GM19438 (cell line): ENCODE results near the gene GABRR2.

Source experiments
- ATAC-seq: cut with Tn5 transposase; IDR thresholded peaks from one replicate; pipeline ENCODE4 v1.9.1; 2021; ENCODE audit warnings: low read depth; ENCODE audit not compliant: unreplicated experiment

The GABRR2 gene

DNA sequence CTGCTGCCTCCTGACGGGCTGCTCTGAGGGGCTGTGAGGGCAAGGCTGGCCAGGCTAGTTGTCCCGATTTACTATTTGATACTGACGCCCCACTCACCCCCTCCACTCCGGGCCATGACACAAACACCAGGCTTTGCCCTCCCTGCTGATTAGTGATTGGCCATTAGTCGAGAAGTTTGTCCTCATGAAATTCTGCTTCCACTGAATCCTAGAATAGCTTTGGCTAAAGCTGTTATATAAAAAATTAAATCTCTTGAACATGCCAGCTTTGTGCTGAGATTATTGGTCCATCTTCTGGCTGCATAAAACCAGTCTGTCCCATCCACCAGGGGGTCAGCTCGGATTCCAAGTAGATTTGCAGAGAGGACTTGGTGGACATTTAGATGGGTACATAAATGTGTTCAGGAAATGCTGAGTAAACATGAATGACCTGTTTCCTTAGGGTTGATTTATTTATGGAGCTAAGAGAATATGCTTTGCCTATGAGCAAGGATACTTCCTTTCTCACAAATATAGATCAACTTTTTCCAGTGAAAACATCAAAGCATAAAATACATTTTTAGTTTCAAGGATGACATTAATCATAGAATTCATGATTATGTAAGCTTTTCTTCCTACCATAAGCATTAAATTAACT, at the start of gene GABRR2:
GABRR2 (minus strand) TSS at position 51 of the 637 bp plus-strand sequence. CDS start 134 bp downstream, outside the sequence.
- no peak for ATAC-seq

DNA sequence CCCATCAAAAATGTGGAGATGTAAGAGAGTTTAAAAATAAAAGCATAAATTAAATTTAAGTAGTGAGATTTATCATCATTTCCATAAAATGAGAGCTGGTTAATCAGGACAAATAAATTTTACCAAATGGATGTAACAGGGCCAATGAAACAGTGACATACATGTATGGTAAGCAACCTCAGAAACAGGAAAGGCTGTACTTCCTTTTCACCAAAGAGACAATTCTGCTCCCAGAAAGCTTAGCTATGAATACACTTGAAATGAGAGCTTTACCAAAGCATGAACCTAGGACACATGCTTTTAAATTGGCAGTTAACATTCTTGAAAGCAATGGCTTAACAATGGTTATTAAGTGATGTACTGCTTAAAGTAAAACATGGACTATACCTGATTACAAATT, 49.5 kb upstream of the GABRR2 start:
- ATAC-seq: no peak

DNA sequence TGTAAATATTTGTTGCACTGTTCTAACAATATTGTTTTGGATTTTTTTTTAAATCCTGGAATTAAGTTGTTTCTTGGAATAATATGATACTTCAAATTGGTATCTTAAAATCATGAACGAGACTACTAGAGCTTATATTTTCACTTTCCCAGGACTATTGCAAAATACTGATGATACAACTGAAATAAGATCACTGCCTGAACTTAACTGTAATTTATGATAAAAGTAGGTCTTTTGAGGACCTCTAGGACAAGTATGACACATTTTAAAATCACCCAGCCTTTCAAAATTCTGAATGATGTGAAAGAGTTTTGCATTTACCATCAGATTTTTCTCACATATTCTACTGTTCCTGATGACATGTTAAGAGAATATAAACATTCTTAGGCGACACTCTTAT, 46.1 kb upstream of the GABRR2 start:
- no peak for ATAC-seq

DNA sequence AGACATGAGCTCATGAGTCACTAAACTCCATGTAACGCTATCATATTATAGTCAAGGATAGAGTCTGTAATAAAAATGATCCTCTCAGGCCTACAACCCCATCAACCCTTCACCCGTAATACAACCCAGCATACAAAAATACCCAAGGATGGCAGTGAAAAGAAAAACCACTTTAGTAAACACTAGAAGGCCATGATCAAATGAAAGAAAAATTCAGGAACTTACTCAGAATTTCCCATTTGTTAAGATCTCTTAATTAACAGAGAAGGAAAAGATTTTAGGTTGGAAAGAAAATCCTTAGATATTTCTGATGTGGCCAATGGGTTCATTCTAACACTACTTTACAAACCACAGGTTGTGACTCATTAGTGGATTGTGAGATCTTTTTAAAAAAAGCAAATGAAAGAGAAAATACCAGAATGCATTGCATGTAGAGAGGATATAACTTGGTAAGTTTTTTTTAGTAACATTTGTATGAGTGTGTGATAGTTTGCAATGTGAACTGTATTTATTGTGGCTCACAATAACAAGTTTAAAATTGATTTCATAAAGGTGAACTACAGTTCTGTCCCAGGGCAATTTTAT, 45.4 kb upstream of the GABRR2 start:
- ATAC-seq: peak; percentile 34

DNA sequence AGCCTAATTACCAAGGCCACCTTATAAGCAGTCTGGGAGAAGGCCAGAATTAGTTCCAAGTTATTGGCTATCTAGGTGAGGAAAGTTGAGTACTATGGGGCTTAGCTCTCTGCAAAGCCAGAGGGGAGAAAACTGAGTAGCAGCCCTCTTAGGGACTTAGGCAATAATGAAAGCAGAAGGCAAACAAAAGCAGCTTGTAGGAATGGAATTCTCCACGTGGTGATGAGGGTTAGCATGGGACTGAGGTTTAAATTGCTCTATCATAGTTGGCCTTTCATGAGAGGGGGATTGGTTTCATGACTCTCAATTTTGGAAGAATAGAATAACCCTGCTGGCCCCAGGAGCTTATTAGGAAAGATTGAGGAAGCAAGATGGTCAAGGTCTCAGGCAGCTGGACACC, 44.5 kb upstream of the GABRR2 start:
- ATAC-seq: no peak

DNA sequence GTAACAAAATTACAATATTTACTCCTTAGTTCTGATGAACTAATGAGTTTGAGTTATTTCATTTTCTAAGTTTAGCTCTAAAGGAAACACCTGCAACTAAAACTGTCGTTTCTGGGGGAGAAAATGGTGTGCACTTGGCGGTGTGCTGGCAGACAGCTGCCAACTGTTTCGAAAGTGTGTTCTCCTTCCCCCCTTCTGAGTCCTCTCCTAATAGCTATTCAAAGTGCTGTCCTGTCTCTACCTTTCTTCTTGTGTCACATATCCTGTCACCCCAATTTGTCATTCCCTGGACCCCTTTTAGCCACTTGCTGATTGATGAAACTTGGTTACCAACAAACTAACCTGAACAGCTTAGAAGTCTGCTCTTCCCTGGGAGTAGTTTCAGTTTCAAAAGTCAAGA, 42.3 kb upstream of the GABRR2 start:
- peak; percentile 50 for ATAC-seq

DNA sequence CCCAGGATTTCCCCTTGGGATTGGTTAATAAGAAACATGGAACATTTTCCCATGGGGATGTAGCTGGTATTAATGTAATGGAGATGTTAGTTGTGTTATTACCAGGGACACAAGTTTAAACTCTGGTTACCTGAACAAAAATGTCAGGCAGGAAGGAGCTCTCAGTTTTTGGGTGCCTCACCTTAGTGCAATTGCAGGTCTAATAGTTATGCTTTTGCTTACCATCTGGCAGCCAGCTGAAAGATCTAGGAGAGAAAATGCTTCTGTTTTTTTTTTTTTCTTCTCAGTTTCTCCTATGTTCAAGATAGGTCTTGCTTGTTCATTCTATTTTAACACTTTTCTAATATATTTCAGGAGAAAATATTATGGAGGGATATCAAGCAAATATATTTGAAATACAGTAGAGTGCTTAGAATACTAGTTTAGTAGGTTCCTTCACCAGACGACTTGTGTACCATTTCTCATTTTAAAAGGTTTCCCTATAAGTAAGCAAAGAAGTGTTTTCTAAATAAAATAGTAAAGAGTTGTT, 41.6 kb upstream of the GABRR2 start:
- ATAC-seq: no peak

DNA sequence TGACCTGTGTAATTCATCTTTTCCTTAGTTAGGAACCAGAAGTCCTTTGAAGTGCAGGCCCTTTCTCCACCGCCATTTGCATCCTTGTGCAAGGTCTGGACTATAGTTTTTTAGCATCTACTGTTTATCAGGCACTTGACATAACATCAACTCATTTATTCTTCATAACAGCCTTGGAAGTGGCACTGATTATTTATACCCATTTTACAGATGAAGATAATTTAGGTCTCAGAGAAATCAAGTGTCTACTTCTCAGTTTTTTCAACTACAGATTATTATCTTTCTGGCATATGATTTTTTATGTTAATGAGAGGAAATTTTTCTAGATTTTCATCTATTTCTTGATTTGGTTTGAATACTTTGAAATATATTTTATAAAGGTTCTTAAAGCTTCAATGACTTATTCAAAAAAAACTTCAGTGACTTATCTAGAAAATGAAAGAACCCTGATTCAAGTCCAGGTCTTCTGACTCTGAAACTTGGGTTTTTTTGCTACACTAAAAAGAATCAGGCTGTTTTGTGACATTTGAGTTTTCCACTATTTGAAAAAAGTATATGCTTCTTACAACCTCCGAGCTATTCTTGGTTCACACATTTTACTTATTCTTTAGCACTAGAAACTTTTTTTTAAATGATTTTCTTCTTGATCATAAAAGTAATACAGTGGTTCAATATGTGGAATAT, 40.6 kb upstream of the GABRR2 start:
- ATAC-seq: no peak

DNA sequence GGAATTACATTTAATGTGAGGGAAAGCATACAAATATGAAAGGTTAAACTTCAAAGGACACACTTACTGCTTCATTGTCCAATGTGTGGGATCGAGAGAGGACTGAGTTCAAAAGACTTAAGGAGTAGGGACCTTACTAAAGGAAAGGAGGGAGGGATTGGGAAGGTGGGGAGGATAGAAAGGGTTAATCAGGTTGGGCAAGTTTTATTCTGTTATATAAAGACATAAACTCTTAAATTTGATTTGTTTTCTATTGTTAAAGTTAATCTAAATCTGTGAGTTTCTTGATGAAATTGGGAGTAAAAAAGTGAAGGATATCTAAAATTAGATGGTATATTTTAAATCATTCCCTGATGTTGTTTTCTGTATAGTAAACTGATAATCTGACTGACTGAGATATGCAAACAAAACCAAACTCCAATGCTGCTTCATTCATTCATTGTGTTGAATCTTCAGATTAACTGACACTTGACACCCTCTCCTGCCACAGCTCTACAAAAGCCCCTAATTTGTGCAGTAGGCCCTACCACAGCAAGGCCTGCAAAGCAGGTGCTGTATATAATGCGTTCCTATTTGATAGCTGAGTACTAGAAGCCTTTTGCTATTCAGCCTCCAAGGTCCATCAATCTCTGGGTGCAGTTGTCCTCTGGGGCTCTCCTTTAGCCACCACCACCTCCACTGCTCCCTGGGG, 38.7 kb upstream of the GABRR2 start:
- no peak for ATAC-seq

DNA sequence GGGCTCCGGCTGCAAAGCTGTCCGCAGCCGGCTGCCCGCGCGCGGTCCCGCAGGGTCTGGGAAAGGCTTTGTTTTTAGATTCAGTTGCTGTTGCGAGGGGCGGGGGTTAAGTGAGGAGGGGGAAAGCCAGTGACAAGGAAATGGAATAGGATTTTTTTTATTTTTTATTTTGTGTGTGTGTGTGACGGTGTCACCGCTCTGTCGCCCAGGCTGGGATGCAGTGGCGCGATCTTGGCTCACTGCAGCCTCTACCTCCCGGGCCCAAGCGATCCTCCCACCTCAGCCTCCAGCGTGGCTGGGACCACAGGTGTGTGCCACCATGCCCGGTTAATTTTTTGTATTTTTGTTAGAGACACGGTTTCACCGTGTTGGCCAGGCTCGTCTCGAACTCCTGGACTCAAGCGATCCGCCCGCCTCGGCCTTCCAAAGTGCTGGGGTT, 38.0 kb upstream of the GABRR2 start:
- ATAC-seq: no peak

DNA sequence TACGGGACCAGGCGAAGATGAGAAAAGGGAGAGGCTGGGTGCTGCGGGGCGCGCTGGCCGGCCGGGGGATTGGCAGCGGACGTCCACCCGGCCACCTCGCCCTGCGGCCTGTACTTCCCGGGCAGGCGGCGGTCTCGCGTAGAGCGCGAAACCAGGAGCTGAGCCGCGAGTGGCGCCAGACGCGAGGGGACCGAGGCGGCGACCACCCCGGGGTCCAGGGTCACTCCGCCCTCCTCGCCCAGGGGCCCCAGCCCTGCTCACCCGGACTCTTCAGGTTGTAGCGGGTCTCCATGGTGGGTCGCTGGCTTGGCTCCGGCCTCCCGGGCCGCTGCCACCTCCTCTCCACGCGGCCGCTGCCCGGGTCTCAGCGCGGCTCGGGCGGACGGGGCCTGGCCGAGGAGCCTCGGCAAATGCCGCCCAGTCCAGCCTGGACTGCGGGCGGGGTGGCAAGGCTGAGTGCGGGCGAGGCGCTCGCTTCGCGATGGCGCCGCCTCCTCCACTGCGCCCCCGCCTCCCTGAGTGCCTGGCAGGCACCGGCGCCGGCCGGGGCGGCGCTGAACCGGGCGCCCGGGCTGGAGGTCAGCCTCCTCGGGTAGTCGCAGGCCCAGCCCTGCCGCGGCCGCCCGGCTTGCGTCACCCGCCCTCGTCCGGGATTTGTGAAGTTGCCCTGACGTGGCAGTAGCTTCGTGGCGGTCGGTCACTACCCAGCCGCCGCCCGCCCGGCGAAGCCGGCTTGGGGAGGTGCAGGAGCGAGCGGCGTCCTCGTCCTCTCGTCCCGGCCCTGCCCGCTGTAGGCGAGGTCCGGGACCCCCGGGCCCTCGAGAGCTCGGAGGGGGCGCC, 37.4 kb upstream of the GABRR2 start, which contains the start of gene UBE2J1:
UBE2J1 (minus strand) TSS at position 445 of the 840 bp plus-strand sequence; CDS start at position 292, 153 bp downstream.
- ATAC-seq: peak; percentile 31

DNA sequence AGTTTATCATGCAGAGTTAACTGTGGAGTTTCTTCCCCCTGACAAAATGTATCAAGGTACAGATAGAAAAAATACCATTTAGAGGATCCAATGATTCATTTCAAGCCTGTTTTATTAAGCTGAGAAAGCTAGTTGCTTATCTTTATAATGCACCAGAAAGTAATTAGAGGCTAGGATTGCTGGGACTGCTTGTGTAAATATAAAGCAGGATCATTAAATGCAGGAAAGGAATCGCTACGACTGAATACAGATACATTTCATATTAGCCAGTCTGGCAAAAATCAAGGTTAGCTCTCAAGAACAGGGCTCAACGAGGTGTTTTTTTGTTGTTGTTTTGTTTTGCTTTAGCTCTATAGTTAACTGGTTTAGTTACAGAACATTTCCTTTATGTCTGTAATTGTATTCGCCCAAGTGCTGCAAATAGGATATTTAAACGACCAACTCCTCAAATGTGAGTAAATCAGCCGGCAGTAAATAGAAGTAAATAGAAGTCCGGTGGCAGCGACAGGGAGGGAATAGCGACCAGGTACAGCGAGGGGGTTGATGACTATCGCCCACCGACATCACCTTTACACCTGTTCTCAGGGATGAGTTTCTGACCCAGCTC, 36.7 kb upstream of the GABRR2 start:
- no peak for ATAC-seq

DNA sequence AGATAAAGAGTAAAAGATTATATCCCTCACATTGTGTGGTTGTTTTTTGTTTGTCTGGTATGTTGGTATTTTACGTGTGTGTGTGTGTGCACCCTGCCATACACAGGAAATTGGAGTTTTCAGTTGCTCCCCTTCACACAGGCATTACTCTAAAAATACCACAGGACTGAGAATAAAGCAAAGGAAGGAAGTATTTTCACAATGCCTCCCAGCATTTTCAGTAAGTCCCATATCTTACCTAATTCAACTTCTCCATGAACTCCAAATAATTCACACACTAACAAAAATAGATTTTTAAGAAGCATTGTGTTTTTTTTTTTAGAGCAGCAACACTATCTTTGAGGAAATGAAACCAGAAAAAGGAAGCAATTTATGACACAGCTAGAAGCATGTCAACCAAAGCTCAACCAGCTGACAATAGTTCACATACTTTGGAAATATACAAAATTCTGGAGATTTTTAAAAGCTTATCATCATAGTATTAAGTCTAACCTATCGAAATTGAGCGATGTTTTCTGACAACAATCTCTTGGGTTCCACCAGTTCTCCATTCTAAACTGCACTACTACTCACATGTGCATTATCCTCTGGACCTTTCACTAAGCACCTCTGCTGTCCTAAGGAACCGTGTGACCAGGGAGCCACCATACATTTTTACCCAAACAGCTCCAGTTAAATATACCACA, 35.3 kb upstream of the GABRR2 start:
- peak; percentile 36 for ATAC-seq

DNA sequence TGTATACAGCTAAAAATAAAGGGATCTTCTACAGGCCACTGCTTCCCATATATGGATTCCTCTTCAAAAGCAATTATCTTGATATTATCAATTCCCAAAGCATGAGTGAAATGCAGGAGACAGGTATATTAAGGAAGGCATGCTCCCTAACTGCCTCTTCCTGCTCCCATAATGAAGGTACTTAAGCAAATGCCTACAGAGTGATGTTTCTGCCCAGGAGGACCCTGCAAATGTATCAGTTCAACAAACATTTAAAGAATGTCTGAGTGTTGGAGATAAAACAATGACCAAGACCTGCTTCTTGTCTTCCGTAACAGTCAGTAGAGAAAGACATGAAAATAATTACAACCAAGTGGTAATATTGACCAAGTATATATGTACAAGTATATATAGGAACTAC, 33.3 kb upstream of the GABRR2 start:
- no peak for ATAC-seq

DNA sequence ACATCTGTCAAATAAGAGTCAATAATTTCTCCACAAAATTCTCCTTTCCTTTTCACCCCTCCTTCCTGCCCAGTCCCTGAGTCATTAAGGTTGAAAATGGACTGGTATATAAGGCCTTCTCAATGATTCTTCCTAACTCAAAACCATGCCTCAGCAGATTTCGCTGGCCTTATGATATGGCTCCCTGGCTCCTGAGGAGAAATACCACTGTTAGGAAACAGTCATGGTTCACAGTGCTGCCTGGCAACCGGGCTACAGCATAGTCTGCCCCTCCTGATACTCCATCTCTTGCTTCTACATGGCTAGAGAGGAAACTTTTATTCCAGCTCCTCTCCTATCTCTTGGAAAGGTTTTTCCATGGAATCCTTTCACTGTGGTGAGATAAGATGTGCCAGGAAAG, 32.7 kb upstream of the GABRR2 start:
- ATAC-seq: no peak

DNA sequence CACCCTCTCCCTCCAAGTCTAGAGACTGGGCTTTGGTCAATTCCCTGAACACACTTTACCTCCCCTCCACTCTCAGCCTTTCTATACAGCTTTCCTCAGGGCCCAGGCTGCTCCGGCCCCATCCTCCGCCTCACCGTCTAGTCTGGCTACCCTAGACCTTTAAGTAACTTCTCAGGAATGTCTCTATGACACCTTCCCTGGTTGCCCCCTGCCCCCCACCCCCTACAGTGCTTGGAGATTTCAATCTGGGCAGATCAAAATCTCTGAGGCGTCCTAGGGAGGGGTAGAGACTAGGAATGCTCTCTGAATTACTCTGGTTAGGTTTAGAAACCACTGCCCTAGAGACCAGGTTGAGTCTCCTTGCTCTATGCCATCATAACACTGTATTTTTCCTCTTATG, 31.3 kb upstream of the GABRR2 start:
- no peak for ATAC-seq

DNA sequence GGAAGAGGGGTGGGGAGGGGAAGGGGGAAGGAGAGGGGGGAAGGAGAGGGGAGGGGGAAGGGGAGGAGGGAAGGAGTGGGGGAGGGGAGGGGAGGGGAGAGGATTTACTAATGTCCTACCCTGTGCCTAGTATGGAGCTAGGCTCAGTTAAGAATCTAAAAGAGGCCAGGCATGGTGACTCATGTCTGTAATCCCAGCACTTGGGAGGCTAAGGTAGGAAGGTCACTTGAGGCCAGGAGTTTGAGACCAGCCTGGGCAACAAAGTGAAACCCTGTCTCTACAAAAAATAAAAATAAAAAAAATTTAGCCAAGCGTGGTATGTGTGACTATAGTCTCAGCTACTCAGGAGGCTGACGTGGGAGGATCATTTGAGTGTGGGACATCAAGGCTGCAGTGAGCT, 24.5 kb upstream of the GABRR2 start:
- ATAC-seq: no peak

DNA sequence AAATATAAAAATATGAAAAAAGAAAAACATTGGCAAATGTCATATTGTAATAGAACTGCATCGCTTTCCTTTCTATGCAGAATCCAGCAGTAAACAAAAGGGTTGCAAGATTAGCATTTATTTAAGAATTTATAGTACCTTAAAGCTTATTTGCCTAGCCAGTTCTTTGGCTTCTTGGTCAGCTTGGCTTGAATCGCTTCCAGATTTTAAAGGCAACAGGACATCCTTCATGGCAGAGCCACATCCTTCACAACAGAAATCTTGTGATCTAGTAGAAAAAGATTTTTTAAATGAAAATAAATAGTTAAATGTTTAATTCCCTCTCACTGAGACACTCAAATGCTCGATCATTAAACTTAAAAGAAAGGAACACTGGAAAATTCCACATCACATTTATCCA, 20.1 kb upstream of the GABRR2 start:
- ATAC-seq: no peak

DNA sequence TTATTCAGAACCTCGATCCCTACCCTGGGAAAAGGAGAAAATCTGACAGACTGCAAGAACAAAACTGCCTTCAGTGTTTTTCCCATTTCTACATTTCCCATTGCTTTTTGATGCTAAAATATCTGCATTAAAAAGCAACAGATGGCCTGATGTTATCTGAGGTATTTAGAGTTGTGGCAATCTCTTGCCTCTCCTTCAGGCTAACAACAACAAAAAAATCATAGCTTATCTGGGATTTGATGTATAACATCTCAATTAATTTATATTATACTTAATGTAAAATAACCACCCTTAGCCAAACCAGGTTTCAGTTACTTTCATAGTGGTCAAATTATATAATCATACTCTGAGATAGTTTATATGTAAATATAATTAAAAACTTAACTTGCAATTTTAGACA, 15.8 kb upstream of the GABRR2 start:
- ATAC-seq: no peak
